Spleen (tissue), 11 donors: ENCODE results near the gene ANKRD45. TPM values are rescaled to one million over a fixed set of nuclear protein-coding genes. Genes with fewer than 3 reads are reported as not detected.
"Not testable (repeated sequence)": the region's sequence is repeated elsewhere in the genome, so short reads cannot be mapped to it uniquely, and the experiment has no call there.

Experiments used
- DNase-seq: peaks from one replicate; pipeline ENCODE4 v3.0.0-alpha.2; 2020
- H3K27ac ChIP-seq, 8 donors: fragments of 200-600 bp; sonication (generic) in 7 of 8; 1 replicate in 4 of 8; 2 replicates in 4 of 8; pipeline versions ENCODE4 v1.5.0 to v1.8.0; 2016 to 2021; ENCODE audit warnings: inconsistent platforms in 4 of 8, mild to moderate bottlenecking in 4 of 8, moderate library complexity in 1 of 8
- H3K27me3 ChIP-seq, 7 donors: fragments of 200-600 bp; sonication (generic) in 6 of 7; replicated peaks in 1 of 7; 1 replicate in 4 of 7; 2 replicates in 3 of 7; pipeline versions ENCODE4 v1.5.0 to v1.8.0; 2016 to 2021; ENCODE audit warnings: inconsistent platforms in 3 of 7, mild to moderate bottlenecking in 1 of 7
- H3K36me3 ChIP-seq, 6 donors: fragments of 200-600 bp; sonication (generic) in 5 of 6; 1 replicate in 4 of 6; 2 replicates in 2 of 6; pipeline versions ENCODE4 v1.5.0 to v1.8.0; 2016 to 2021; ENCODE audit warnings: inconsistent platforms in 2 of 6
- H3K4me1 ChIP-seq, 6 donors: fragments of 200-600 bp; sonication (generic) in 5 of 6; 1 replicate in 3 of 6; 2 replicates in 3 of 6; pipeline versions ENCODE4 v1.5.0 to v1.8.0; 2016 to 2021; ENCODE audit warnings: inconsistent platforms in 3 of 6
- H3K4me3 ChIP-seq, 8 donors: fragments of 200-600 bp; sonication (generic) in 7 of 8; 1 replicate in 4 of 8; 2 replicates in 4 of 8; pipeline versions ENCODE4 v1.5.0 to v1.8.0; 2016 to 2021; ENCODE audit warnings: inconsistent platforms in 4 of 8, mild to moderate bottlenecking in 4 of 8, moderate library complexity in 2 of 8
- H3K9me3 ChIP-seq, 8 donors: fragments of 200-600 bp; sonication (generic) in 7 of 8; 1 replicate in 4 of 8; 2 replicates in 4 of 8; pipeline versions ENCODE4 v1.5.0 to v1.8.0; 2016 to 2021; ENCODE audit warnings: inconsistent platforms in 4 of 8
- CTCF ChIP-seq, 11 experiments: fragments of 200-600 bp in 7 of 11; fragments of 450-650 bp in 4 of 11; sonication (generic) in 4 of 11; IDR thresholded peaks in 8 of 11; conservative IDR thresholded peaks in 3 of 11; 1 replicate in 7 of 11; 2 replicates in 4 of 11; pipeline versions ENCODE4 v1.4.0 to v1.8.0; 2016 to 2021; ENCODE audit warnings: antibody characterized with exemption in 11 of 11, inconsistent platforms in 4 of 11, mild to moderate bottlenecking in 1 of 11
- POLR2A ChIP-seq, 3 donors: fragments of 450-650 bp; IDR thresholded peaks; one replicate each; pipeline ENCODE4 v1.5.1; 2017; ENCODE audit warnings: antibody characterized with exemption in 3 of 3, mild to moderate bottlenecking in 1 of 3
- POLR2AphosphoS5 ChIP-seq, 3 donors: sonication (generic); formaldehyde crosslinking; IDR thresholded peaks; one replicate each; pipeline ENCODE4 v1.5.1; 2017; ENCODE audit warnings: antibody characterized with exemption in 3 of 3
- WGBS, 5 donors: extraction: QIAGEN DNeasy Blood & Tissue Kit in 3 of 5; methylation state at CpG; one replicate each; pipeline versions ENCODE4 v1.1.5 to v1.1.7; 2013 to 2018; 5-methylcytosine and 5-hydroxymethylcytosine counted together
- intact Hi-C: fragments of 100-400 bp; cut with DNase I; formaldehyde crosslinking; loops from one replicate; pipeline ENCODE4 v1.15.0; 2023; ENCODE audit warnings: low total_unique reads
- polyA plus RNA-seq, 3 donors: library from polyadenylated mRNA; stranded (reverse); fragments of 200-250 nt; gene quantifications; one replicate each; pipeline ENCODE4 v1.2.1, GENCODE V29; 2013
- total RNA-seq, 7 donors: library from RNA; depleted of rRNA in 3 of 7; stranded (reverse); fragments of >200 nt in 3 of 7; fragmentation: NEBNext Ultra II Directional in 4 of 7; extraction: Animal tissue kit (Norgen Biotek cat#: 25700) in 4 of 7; gene quantifications; one replicate each; pipeline versions ENCODE4 v1.1.0 to v1.2.1, GENCODE V29; 2016 to 2021
- donor health status: healthy with polysubstance abuse.
- donor health status: DM: no; HTN: no; CAD: no; lungs with moderate emphysema.
- donor health status: DM: no; HTN: no; CAD: no.
- donor health status: Bipolar disorder and iron deficiency.
- donor health status: healthy.
- donor health status: DM: no; HTN: no; CAD: no.
- donor health status: DM: yes; HTN: yes; CAD: no.

ANKRD45 gene
- total and polyA plus RNA-seq, 10 donors: 0.13 to 1.1 (median 0.73) TPM; not detected in 1

GRCh38 chr1:173638043-173639021, 31.3 kb downstream of the ANKRD45 start:
- no peak overlapping the region for H3K4me3 ChIP-seq
- no peak for DNase-seq
- H3K36me3 ChIP-seq: no peaks in the 10 kb centered on the region
- H3K27ac ChIP-seq: peak overlapping the region in 1 of 8 donors; percentile 15
- TF ChIP-seq POLR2AphosphoS5 (IDR thresholded peaks at IDR 0.05) (no peak), POLR2A (IDR thresholded peaks at IDR 0.05) (no peak), CTCF (IDR thresholded peaks at IDR 0.05 in 8 of 11, conservative IDR thresholded peaks at IDR 0.05 in 3 of 11) (no peak)
- H3K9me3 ChIP-seq: peaks cover 0 to 13% (median 0%) of the 10 kb centered on the region in 8 donors
- WGBS, 5 donors: 80 to 88% (median 86%) methylated on average over 12 of the region's 12 CpGs
- intact Hi-C loops: no loop called here
- H3K4me1 ChIP-seq: no peaks in the 10 kb centered on the region
- H3K27me3 ChIP-seq: no peaks in the 10 kb centered on the region

DNA sequence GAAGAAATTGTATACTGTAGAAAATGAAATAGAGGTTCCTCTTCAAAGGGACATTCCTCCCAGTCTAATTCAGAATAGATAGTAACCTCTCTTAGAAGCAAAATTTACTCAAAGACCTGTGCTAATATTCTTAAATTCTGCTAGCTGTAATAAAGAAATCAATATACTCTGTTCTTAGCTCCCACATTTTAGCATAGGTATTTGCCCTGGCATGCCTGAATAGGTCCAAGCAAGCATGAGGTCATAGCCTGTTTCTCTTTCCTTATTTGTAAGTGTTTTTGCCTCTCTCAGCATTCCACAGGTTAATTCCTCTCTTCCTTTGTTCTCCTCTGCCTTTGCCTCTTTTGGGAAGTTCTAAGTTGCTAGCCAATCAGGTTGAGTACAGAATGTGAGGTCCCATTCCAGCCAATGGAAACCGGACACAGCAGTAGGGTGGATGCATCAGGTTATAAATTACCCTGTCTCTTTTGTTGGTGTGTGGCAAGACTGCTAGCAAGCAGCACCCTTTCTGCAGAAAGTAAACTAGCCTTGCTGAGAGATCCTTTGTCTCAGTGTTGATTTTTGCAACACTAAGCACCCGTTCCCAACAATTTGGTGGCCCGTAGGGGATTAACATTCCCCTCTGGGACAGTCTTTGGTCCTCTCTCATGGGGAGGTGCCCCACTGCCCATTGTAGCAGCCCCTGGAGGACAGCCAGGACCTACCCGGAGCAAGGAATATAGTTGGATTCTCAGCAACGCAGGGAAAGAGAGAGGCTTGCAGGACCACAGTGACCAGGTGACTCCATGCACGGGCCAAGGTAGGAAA, 32.2 kb downstream of the ANKRD45 start:
- H3K27me3 ChIP-seq, H3K4me3 ChIP-seq, H3K4me1 ChIP-seq, DNase-seq, H3K36me3 ChIP-seq, intact Hi-C loops, H3K27ac ChIP-seq: not testable (repeated sequence)
- 88 to 94% (median 93%) methylated on average over 6 of the region's 6 CpGs for WGBS, 5 donors
- peaks cover 0 to 13% (median 0%) of the 10 kb centered on the region in 8 donors for H3K9me3 ChIP-seq

- Histone ChIP-seq H3K4me3 (no peak within 1 kb of the TSS), H3K4me1 (no peaks in the 10 kb centered on the region), H3K27ac (no peak within 1 kb of the TSS), H3K36me3 (no peaks in the 10 kb centered on the region), H3K27me3 (no peaks in the 10 kb centered on the region), H3K9me3 (peaks cover 0 to 13% (median 0%) of the 10 kb centered on the region in 8 donors)
- intact Hi-C loops: no loop called here
- no peak for DNase-seq
- no peak for TF ChIP-seq POLR2A (IDR thresholded peaks at IDR 0.05)
- no peak for TF ChIP-seq CTCF (IDR thresholded peaks at IDR 0.05 in 8 of 11, conservative IDR thresholded peaks at IDR 0.05 in 3 of 11)
- TF ChIP-seq POLR2AphosphoS5 (IDR thresholded peaks at IDR 0.05): no peak
- 80 to 93% (median 86%) methylated on average over 1 of the region's 1 CpG for WGBS, 5 donors
These were observed 34.5 kb downstream of the ANKRD45 start, which contains the start of gene TEX50 for GRCh38 chr1:173635116-173635515. Gene TEX50, plus strand, starts transcription at chr1:173635338. Its CDS starts 184 bp downstream, at chr1:173635522.

DNA sequence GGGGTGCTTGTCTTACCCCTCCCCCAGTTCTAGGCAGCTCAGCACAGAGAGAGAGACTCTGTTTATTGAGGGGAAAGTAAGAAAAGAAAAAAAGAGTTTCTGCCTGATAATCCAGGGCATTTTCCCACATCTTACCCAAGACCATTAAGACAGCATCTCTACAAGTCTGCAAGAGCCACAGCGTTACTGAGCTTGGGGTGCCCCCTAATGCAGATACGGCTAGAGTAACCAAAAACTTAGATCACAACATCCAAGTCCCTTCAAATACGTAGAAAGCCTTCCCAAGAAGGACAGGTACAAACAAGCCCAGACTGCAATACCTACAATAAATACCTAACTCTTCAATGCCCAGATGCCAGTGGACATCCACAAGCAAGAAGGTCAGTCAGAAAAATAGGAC, 40.8 kb downstream of the ANKRD45 start:
- Histone ChIP-seq H3K27me3 (no peaks in the 10 kb centered on the region), H3K36me3 (no peaks in the 10 kb centered on the region), H3K9me3 (no peaks in the 10 kb centered on the region), H3K4me3 (no peak overlapping the region), H3K4me1 (no peaks in the 10 kb centered on the region), H3K27ac (no peak overlapping the region)
- TF ChIP-seq POLR2AphosphoS5 (IDR thresholded peaks at IDR 0.05) (no peak), CTCF (IDR thresholded peaks at IDR 0.05 in 8 of 11, conservative IDR thresholded peaks at IDR 0.05 in 3 of 11) (no peak), POLR2A (IDR thresholded peaks at IDR 0.05) (no peak)
- no peak for DNase-seq
- intact Hi-C loops: no loop called here
- 84 to 96% (median 92%) methylated on average over 3 of the region's 3 CpGs for WGBS, 5 donors
